IMR-90 (cell line): Measurements from ENCODE around the gene DDR1. TPM values are rescaled to one million over a fixed set of nuclear protein-coding genes. Genes with fewer than 3 reads are reported as not detected.

Source experiments
- ATAC-seq: fragments of 200-7000 bp; cut with Tn5 transposase; 2 replicates; pipeline ENCODE4 v1.9.1; 2020; ENCODE audit warnings: low read depth, mild to moderate bottlenecking, moderate library complexity
- BruUV-seq: library from RNA; stranded (reverse); fragments of 400-500 nt; replicated peaks from 2 replicates; lab custom pipeline; 2021; lab: Mats Ljungman, UMichigan
- CTCF ChIA-PET: fragments of 300-600 bp; formaldehyde crosslinking; extraction: SDS; loops from one replicate; lab custom pipeline; 2021; ENCODE audit warnings: antibody characterized with exemption; lab: Yijun Ruan, JAX
- POLR2A ChIA-PET: fragments of 300-600 bp; sonication (Branson Sonifier 250); formaldehyde crosslinking; loops from one replicate; lab custom pipeline; 2022; ENCODE audit warnings: antibody characterized with exemption; ENCODE audit not compliant: unreplicated experiment; lab: Charles Lee
- DNase-seq: peaks from one replicate; pipeline ENCODE4 v3.0.0; 2013
- H2AFZ ChIP-seq: replicated peaks from 2 replicates; pipeline ENCODE3; 2013; ENCODE audit warnings: low read length, mild to moderate bottlenecking; ENCODE audit not compliant: poor library complexity
- H2AK5ac ChIP-seq: 2 replicates; pipeline ENCODE4 v1.6.1; 2013; ENCODE audit warnings: low read depth, low read length, inconsistent platforms
- H2AK9ac ChIP-seq: replicated peaks from 2 replicates; pipeline ENCODE3; 2013; ENCODE audit warnings: mild to moderate bottlenecking, low read depth, low read length, moderate library complexity; ENCODE audit not compliant: poor library complexity
- H2BK120ac ChIP-seq: 2 replicates; pipeline ENCODE4 v1.6.1; 2013; ENCODE audit warnings: low read depth, low read length, inconsistent platforms
- H2BK15ac ChIP-seq: 3 replicates; pipeline ENCODE4 v1.6.1; 2013; ENCODE audit warnings: low read depth, low read length, inconsistent platforms
- H2BK20ac ChIP-seq: 2 replicates; pipeline ENCODE4 v1.6.1; 2013; ENCODE audit warnings: low read depth, mild to moderate bottlenecking, inconsistent platforms, low read length, moderate library complexity
- H2BK5ac ChIP-seq: 2 replicates; pipeline ENCODE4 v1.6.1; 2013; ENCODE audit warnings: mild to moderate bottlenecking, low read depth, low read length, inconsistent platforms; ENCODE audit not compliant: poor library complexity, severe bottlenecking
- H3K14ac ChIP-seq: replicated peaks from 2 replicates; pipeline ENCODE4 v1.6.1; 2013; ENCODE audit warnings: low read depth, low read length, inconsistent platforms
- H3K18ac ChIP-seq: 2 replicates; pipeline ENCODE4 v1.6.1; 2013; ENCODE audit warnings: low read depth, low read length, control low read depth
- H3K23ac ChIP-seq: 2 replicates; pipeline ENCODE4 v1.6.1; 2013; ENCODE audit warnings: low read depth, low read length, inconsistent platforms
- H3K27ac ChIP-seq: 2 replicates; pipeline ENCODE4 v1.5.1; 2013; ENCODE audit warnings: mild to moderate bottlenecking, control low read depth, low read length; ENCODE audit not compliant: insufficient read depth
- H3K27me3 ChIP-seq: 2 replicates; pipeline ENCODE4 v1.6.1; 2013; ENCODE audit warnings: low read length; ENCODE audit not compliant: control insufficient read depth, insufficient read depth
- H3K36me3 ChIP-seq: 2 replicates; pipeline ENCODE4 v1.6.1; 2013; ENCODE audit warnings: low read length, mixed read lengths; ENCODE audit not compliant: control insufficient read depth, insufficient read depth
- H3K4ac ChIP-seq: 2 replicates; pipeline ENCODE4 v1.6.1; 2013; ENCODE audit warnings: low read depth, low read length, inconsistent platforms
- H3K4me1 ChIP-seq: 2 replicates; pipeline ENCODE4 v1.6.1; 2013; ENCODE audit warnings: low read length, mixed read lengths; ENCODE audit not compliant: control insufficient read depth, insufficient read depth
- H3K4me2 ChIP-seq: 2 replicates; pipeline ENCODE4 v1.6.1; 2013; ENCODE audit warnings: low read depth, mild to moderate bottlenecking, control low read depth, low read length, moderate library complexity
- H3K4me3 ChIP-seq: 2 replicates; pipeline ENCODE4 v1.5.1; 2013; ENCODE audit warnings: low read depth, mild to moderate bottlenecking, control low read depth, low read length, moderate library complexity; ENCODE audit not compliant: insufficient read depth
- H3K56ac ChIP-seq: 2 replicates; pipeline ENCODE4 v1.6.1; 2013; ENCODE audit warnings: low read length, inconsistent platforms; ENCODE audit not compliant: insufficient read depth; ENCODE audit errors: extremely low read depth
- H3K79me1 ChIP-seq, 2 experiments: 2 replicates each; pipeline ENCODE4 v1.6.1; 2013; ENCODE audit warnings: low read length in 2 of 2, inconsistent platforms in 1 of 2, low read depth in 1 of 2
- H3K9ac ChIP-seq: 2 replicates; pipeline ENCODE4 v1.6.1; 2013; ENCODE audit warnings: low read depth, low read length, control low read depth
- H3K9me1 ChIP-seq: 2 replicates; pipeline ENCODE4 v1.6.1; 2013; ENCODE audit warnings: low read length, inconsistent platforms; ENCODE audit not compliant: insufficient read depth
- H3K9me3 ChIP-seq: 2 replicates; pipeline ENCODE4 v1.6.1; 2013; ENCODE audit warnings: low read length; ENCODE audit not compliant: control insufficient read depth, insufficient read depth
- H4K20me1 ChIP-seq: 2 replicates; pipeline ENCODE4 v1.6.1; 2013; ENCODE audit warnings: low read length, inconsistent platforms; ENCODE audit not compliant: insufficient read depth
- H4K5ac ChIP-seq: 2 replicates; pipeline ENCODE4 v1.6.1; 2013; ENCODE audit warnings: mild to moderate bottlenecking, low read depth, low read length, control low read depth
- H4K8ac ChIP-seq, 2 experiments: 2 replicates each; pipeline ENCODE4 v1.6.1; 2013; ENCODE audit warnings: low read depth in 2 of 2, low read length in 2 of 2, control low read depth in 1 of 2, inconsistent platforms in 1 of 2
- H4K91ac ChIP-seq: 2 replicates; pipeline ENCODE4 v1.6.1; 2013; ENCODE audit warnings: low read depth, low read length, inconsistent platforms; ENCODE audit not compliant: insufficient read depth
- CEBPB ChIP-seq: IDR thresholded peaks from 2 replicates; pipeline ENCODE4 v1.6.1; 2012; ENCODE audit warnings: low read depth, low read length, improper control_type of control experiment
- CHD1 ChIP-seq: IDR thresholded peaks from 2 replicates; pipeline ENCODE4 v1.6.1; 2012; ENCODE audit warnings: low read depth, low read length, improper control_type of control experiment
- ELK1 ChIP-seq: fragments of 150-350 bp; IDR thresholded peaks from 2 replicates; pipeline ENCODE4 v1.6.1; 2016; ENCODE audit warnings: low read depth, mild to moderate bottlenecking, low read length, moderate library complexity, borderline replicate concordance
- NFE2L2 ChIP-seq: fragments of 150-350 bp; IDR thresholded peaks from 2 replicates; pipeline ENCODE4 v1.6.1; 2016; ENCODE audit warnings: low read depth, mild to moderate bottlenecking, low read length
- POLR2A ChIP-seq: IDR thresholded peaks from 2 replicates; pipeline ENCODE4 v1.6.1; 2012; ENCODE audit warnings: mild to moderate bottlenecking, low read depth, low read length
- RFX5 ChIP-seq: IDR thresholded peaks from 2 replicates; pipeline ENCODE4 v1.8.0; 2012; ENCODE audit warnings: low read depth, mild to moderate bottlenecking, low read length, moderate library complexity
- WGBS, 2 experiments: methylation state at CpG; one replicate each; pipeline versions ENCODE4 v1.1.5 to v1.1.7; 2013; ENCODE audit warnings: missing lambda C conversion rate in 2 of 2; ENCODE audit not compliant: insufficient read length in 1 of 2; ENCODE audit errors: extremely low coverage in 2 of 2; 5-methylcytosine and 5-hydroxymethylcytosine counted together
- dilution Hi-C: fragments of 300-500 bp; cut with HindIII; formaldehyde crosslinking; loops from one replicate; pipeline ENCODE4 v1.14.3; 2018; ENCODE audit warnings: low sequenced_read_pairs; ENCODE audit not compliant: unreplicated experiment
- in situ Hi-C: fragments of 300-500 bp; cut with MboI; formaldehyde crosslinking; loops from 3 replicates; pipeline ENCODE4 v1.14.3; 2019; ENCODE audit warnings: low sequenced_read_pairs, inconsistent platforms, mixed read lengths
- intact Hi-C: fragments of 100-400 bp; cut with micrococcal nuclease; formaldehyde crosslinking; loops from 2 replicates; pipeline ENCODE4 v1.10.0; 2022
- polyA plus RNA-seq, 3 experiments: library from polyadenylated mRNA; depleted of rRNA; stranded (reverse); fragments of >200 nt; gene quantifications; 2 replicates each; pipeline ENCODE4 v1.2.3, GENCODE V29; 2012; ENCODE audit warnings: low replicate concordance in 1 of 3
- total RNA-seq: library from RNA; depleted of rRNA; stranded (reverse); fragments of >200 nt; gene quantifications from 2 replicates; pipeline ENCODE4 v1.2.3, GENCODE V29; 2012

Gene DDR1
- total and polyA plus RNA-seq, 2 of the 4 experiments (the other 2 are of a cell fraction), result 5.6 to 19.6 TPM

GRCh38 chr6:30931272-30931671, 47.0 kb downstream of the DDR1 start:
- intact Hi-C loops, result no loop called here
- H2AK9ac ChIP-seq, result no peak overlapping the region
- peaks cover 4% of the 10 kb centered on the region for H3K9me3 ChIP-seq
- no peak overlapping the region for H2BK20ac ChIP-seq
- H3K14ac ChIP-seq, result no peak overlapping the region
- H3K9ac ChIP-seq, result no peak overlapping the region
- H2BK120ac ChIP-seq, result no peak overlapping the region
- no peak overlapping the region for H3K4ac ChIP-seq
- in situ Hi-C loops, result no loop called here
- no peak overlapping the region for H3K56ac ChIP-seq
- no peak for TF ChIP-seq RFX5
- no peak for TF ChIP-seq NFE2L2
- TF ChIP-seq ELK1, result no peak
- TF ChIP-seq CHD1, result no peak
- TF ChIP-seq POLR2A, result no peak
- TF ChIP-seq CEBPB, result no peak
- H3K18ac ChIP-seq, result no peak overlapping the region
- no peak for DNase-seq
- H2AK5ac ChIP-seq, result no peak overlapping the region
- H3K27ac ChIP-seq, result no peak overlapping the region
- dilution Hi-C loops, result no loop called here
- no peak overlapping the region for H2BK15ac ChIP-seq
- BruUV-seq, result no TSS peak
- peaks cover 27% of the 10 kb centered on the region for H3K27me3 ChIP-seq
- H2BK5ac ChIP-seq, result no peak overlapping the region
- H3K4me2 ChIP-seq, result no peak overlapping the region
- no peaks in the 10 kb centered on the region for H4K20me1 ChIP-seq
- H3K4me1 ChIP-seq, result no peaks in the 10 kb centered on the region
- no peaks in the 10 kb centered on the region for H3K79me1 ChIP-seq
- no peak overlapping the region for H4K91ac ChIP-seq
- 88% methylated on average over 3 of the region's 8 CpGs; no CpG with 5 or more reads in 1 of the 2 experiments for WGBS, 2 experiments
- ChIA-PET CTCF (interaction anchor here (0.9 kb wide), 2 partner anchors 15 to 140 kb away, joined by 3 read pairs; no protein-coding TSS in a partner anchor), POLR2A (no interaction called here)
- no peak overlapping the region for H3K23ac ChIP-seq
- no peak overlapping the region for H3K4me3 ChIP-seq
- no peak overlapping the region for H2AFZ ChIP-seq
- no peaks in the 10 kb centered on the region for H3K9me1 ChIP-seq
- no peak for ATAC-seq
- H4K8ac ChIP-seq, result no peak overlapping the region
- H3K36me3 ChIP-seq, result peaks cover 2% of the 10 kb centered on the region; the same call in 1 of the 2 replicates
- no peak overlapping the region for H4K5ac ChIP-seq
